Measurements from ENCODE around the gene GMDS. TPM values are rescaled to one million over a fixed set of nuclear protein-coding genes. Genes with fewer than 3 reads are reported as not detected.

The GMDS gene
- total RNA-seq, 1 experiment from 2014 or later: 31.1 TPM

GRCh38 chr6:2229039-2229438, 16.4 kb downstream of the GMDS start:
- TF ChIP-seq, protein P1, sequence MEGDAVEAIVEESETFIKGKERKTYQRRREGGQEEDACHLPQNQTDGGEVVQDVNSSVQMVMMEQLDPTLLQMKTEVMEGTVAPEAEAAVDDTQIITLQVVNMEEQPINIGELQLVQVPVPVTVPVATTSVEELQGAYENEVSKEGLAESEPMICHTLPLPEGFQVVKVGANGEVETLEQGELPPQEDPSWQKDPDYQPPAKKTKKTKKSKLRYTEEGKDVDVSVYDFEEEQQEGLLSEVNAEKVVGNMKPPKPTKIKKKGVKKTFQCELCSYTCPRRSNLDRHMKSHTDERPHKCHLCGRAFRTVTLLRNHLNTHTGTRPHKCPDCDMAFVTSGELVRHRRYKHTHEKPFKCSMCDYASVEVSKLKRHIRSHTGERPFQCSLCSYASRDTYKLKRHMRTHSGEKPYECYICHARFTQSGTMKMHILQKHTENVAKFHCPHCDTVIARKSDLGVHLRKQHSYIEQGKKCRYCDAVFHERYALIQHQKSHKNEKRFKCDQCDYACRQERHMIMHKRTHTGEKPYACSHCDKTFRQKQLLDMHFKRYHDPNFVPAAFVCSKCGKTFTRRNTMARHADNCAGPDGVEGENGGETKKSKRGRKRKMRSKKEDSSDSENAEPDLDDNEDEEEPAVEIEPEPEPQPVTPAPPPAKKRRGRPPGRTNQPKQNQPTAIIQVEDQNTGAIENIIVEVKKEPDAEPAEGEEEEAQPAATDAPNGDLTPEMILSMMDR (IDR thresholded peaks at IDR 0.05; ENCODE audit: insufficient read depth in 1 of 2, low read depth in 1 of 2, low read length in 1 of 2, severe bottlenecking in 1 of 2, unreplicated experiment in 1 of 2): no peak

DNA sequence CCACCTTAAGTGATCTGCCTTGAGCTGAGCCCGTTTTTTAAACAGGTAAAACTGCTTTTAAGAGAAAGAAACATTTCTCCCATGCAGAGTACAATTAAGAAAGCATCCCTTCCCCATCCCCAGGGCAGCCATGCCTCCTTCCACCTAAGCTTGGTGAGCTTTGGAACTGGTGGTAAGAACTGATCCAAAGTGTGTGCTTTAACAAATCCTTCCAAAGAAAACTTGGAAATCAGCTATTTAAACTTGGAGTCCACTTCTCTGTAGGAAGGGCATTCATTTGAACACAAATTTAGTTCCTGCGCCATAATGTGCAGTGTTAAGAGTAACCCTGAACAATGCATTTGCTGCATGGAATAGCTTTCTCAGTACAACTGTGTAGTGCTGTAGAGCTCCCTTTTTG, 17.0 kb downstream of the GMDS start:
- ChIA-PET CTCF (no interaction called here), POLR2A (no interaction called here)
- Mint-ChIP-seq H3K4me1 (ENCODE audit: low read depth, unreplicated experiment) (peaks cover 26% of the 10 kb centered on the region), H3K9me3 (ENCODE audit: unreplicated experiment) (no peaks in the 10 kb centered on the region), H3K27ac (ENCODE audit: unreplicated experiment) (no peak overlapping the region), H3K27me3 (ENCODE audit: insufficient read depth, unreplicated experiment) (no peaks in the 10 kb centered on the region), H3K36me3 (ENCODE audit: insufficient read depth, unreplicated experiment) (no peaks in the 10 kb centered on the region), H3K4me3 (ENCODE audit: unreplicated experiment) (no peak overlapping the region)
- TF ChIP-seq, protein P1 (IDR thresholded peaks at IDR 0.05; ENCODE audit: insufficient read depth in 1 of 2, low read depth in 1 of 2, low read length in 1 of 2, severe bottlenecking in 1 of 2, unreplicated experiment in 1 of 2): no peak
- H3K4me3 ChIP-seq (ENCODE audit: low read depth, low read length): no peak overlapping the region
- no peaks in the 10 kb centered on the region for H3K27me3 ChIP-seq (replicated peaks; ENCODE audit: control insufficient read depth, insufficient read depth, low read length)
- H3K9me3 ChIP-seq: no peaks in the 10 kb centered on the region
- peaks cover 29% of the 10 kb centered on the region for H3K4me1 ChIP-seq
- intact Hi-C loops (cut with micrococcal nuclease; ENCODE audit: unreplicated experiment): no loop called here
- H3K36me3 ChIP-seq (ENCODE audit: control insufficient read depth, insufficient read depth, low read length): no peaks in the 10 kb centered on the region
- BruUV-seq (replicated peaks): no TSS peak
- no peak for DNase-seq

More at GRCh38 chr6:2229039-2229438, 16.4 kb downstream of the GMDS start:
- intact Hi-C loops (cut with micrococcal nuclease; ENCODE audit: unreplicated experiment): no loop called here
- Histone ChIP-seq H3K9me3 (no peaks in the 10 kb centered on the region), H3K27me3 (replicated peaks; ENCODE audit: control insufficient read depth, insufficient read depth, low read length) (no peaks in the 10 kb centered on the region), H3K36me3 (ENCODE audit: control insufficient read depth, insufficient read depth, low read length) (no peaks in the 10 kb centered on the region), H3K4me3 (ENCODE audit: low read depth, low read length) (no peak overlapping the region), H3K4me1 (peaks cover 29% of the 10 kb centered on the region)
- no TSS peak for BruUV-seq (replicated peaks)
- Mint-ChIP-seq H3K4me1 (ENCODE audit: low read depth, unreplicated experiment) (peaks cover 20% of the 10 kb centered on the region), H3K27ac (ENCODE audit: unreplicated experiment) (no peak overlapping the region), H3K36me3 (ENCODE audit: insufficient read depth, unreplicated experiment) (no peaks in the 10 kb centered on the region), H3K9me3 (ENCODE audit: unreplicated experiment) (no peaks in the 10 kb centered on the region), H3K4me3 (ENCODE audit: unreplicated experiment) (no peak overlapping the region), H3K27me3 (ENCODE audit: insufficient read depth, unreplicated experiment) (no peaks in the 10 kb centered on the region)
- ChIA-PET POLR2A (no interaction called here), CTCF (no interaction called here)
- no peak for DNase-seq

DNA sequence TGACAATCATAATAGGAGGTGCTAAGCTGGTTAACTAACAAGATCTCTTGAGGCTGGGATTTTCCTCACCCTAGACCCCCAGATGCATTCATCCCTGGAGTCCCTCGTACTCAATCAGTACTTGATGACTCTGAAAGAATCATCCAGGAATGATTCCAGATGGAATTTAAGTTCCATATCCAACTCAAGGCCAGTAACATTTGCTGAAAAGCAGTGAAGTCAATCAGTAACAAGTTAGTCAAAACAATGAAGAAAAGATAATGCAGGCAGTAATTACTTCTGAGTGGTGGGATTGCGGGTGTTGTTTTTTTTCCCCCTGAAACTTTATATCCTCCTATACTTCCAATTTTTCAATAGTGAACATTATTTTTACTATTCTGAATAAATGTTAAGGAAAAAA, 18.6 kb downstream of the GMDS start:
- no peaks in the 10 kb centered on the region for H3K36me3 ChIP-seq (ENCODE audit: control insufficient read depth, insufficient read depth, low read length)
- Mint-ChIP-seq H3K27ac (ENCODE audit: unreplicated experiment) (no peak overlapping the region), H3K4me1 (ENCODE audit: low read depth, unreplicated experiment) (peaks cover 31% of the 10 kb centered on the region), H3K36me3 (ENCODE audit: insufficient read depth, unreplicated experiment) (no peaks in the 10 kb centered on the region), H3K4me3 (ENCODE audit: unreplicated experiment) (no peak overlapping the region), H3K27me3 (ENCODE audit: insufficient read depth, unreplicated experiment) (no peaks in the 10 kb centered on the region), H3K9me3 (ENCODE audit: unreplicated experiment) (no peaks in the 10 kb centered on the region)
- ChIA-PET CTCF (no interaction called here), POLR2A (interaction anchor here (0.5 kb wide), 1 partner anchor 1093 kb away, joined by 5 read pairs; no protein-coding TSS in a partner anchor)
- TF ChIP-seq, protein P1 (IDR thresholded peaks at IDR 0.05; ENCODE audit: insufficient read depth in 1 of 2, low read depth in 1 of 2, low read length in 1 of 2, severe bottlenecking in 1 of 2, unreplicated experiment in 1 of 2): no peak
- BruUV-seq (replicated peaks): no TSS peak
- intact Hi-C loops (cut with micrococcal nuclease; ENCODE audit: unreplicated experiment): no loop called here
- peaks cover 34% of the 10 kb centered on the region for H3K4me1 ChIP-seq
- no peaks in the 10 kb centered on the region for H3K27me3 ChIP-seq (replicated peaks; ENCODE audit: control insufficient read depth, insufficient read depth, low read length)
- DNase-seq: no peak
- H3K9me3 ChIP-seq: no peaks in the 10 kb centered on the region
- no peak overlapping the region for H3K4me3 ChIP-seq (ENCODE audit: low read depth, low read length)

Data from Caco-2 (cell line).